A549 (cell line): ENCODE measurements around the gene SH2B3.

Experiments used
- CHD2 ChIP-seq: fragments of 150-350 bp; IDR thresholded peaks from 2 replicates; pipeline ENCODE4 v1.6.1; 2014; ENCODE audit warnings: low read length; ENCODE audit not compliant: partially characterized antibody
- CHD4 ChIP-seq: fragments of 200-600 bp; sonication (generic); IDR thresholded peaks from 2 replicates; pipeline ENCODE4 v1.6.1; 2016; ENCODE audit warnings: antibody characterized with exemption, mild to moderate bottlenecking, borderline replicate concordance
- JUN ChIP-seq, 2 experiments: fragments of >200 bp; sonication (Bioruptor Twin); formaldehyde crosslinking; IDR thresholded peaks; 2 replicates in 1 of 2; 3 replicates in 1 of 2; pipeline ENCODE4 v1.6.1; 2016 to 2017
- NPAS2 ChIP-seq: fragments of 250-450 bp; sonication (Bioruptor Pico); IDR thresholded peaks from 2 replicates; pipeline ENCODE4 v1.8.0; 2022; ENCODE audit warnings: mild to moderate bottlenecking, moderate library complexity, borderline replicate concordance
- POLR2A ChIP-seq: IDR thresholded peaks from 2 replicates; pipeline ENCODE4 v1.6.1; 2012; ENCODE audit warnings: mild to moderate bottlenecking, low read length
- RAD21 ChIP-seq, 2 experiments: fragments of >200 bp in 1 of 2; sonication (Bioruptor Twin) in 1 of 2; formaldehyde crosslinking in 1 of 2; IDR thresholded peaks in 1 of 2; conservative IDR thresholded peaks in 1 of 2; 2 replicates in 1 of 2; 3 replicates in 1 of 2; pipeline ENCODE4 v1.6.1; 2012 to 2018; ENCODE audit warnings: inconsistent platforms in 1 of 2
- RFX5 ChIP-seq: fragments of 450-650 bp; IDR thresholded peaks from 2 replicates; pipeline ENCODE4 v1.7.1; 2014; ENCODE audit warnings: antibody characterized with exemption, mild to moderate bottlenecking, moderate library complexity
- TF ChIP-seq, protein P1 (sequence below): fragments of >200 bp; sonication (Bioruptor Twin); formaldehyde crosslinking; IDR thresholded peaks from 3 replicates; pipeline ENCODE4 v1.5.1; 2016

DNA sequence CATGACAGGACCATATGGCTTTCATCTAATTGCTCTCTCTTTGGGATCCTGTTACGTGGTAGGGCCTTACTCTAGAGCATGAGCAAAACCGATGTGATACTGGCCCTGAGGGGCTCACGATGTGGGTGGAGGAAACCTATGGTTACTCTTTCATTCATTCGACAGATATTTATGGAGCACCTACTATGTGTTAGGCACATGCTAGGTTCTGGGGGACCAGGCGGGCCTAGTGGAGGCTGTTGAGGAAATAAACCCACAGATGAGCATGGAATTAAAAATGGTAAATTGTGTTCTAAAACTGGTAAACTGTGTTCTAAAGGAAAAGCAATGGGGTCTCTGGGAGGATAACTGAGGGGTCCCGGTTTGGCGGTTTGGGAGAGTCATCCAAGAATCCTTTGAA lies 14.8 kb downstream of the SH2B3 start:
- TF ChIP-seq, protein P1, sequence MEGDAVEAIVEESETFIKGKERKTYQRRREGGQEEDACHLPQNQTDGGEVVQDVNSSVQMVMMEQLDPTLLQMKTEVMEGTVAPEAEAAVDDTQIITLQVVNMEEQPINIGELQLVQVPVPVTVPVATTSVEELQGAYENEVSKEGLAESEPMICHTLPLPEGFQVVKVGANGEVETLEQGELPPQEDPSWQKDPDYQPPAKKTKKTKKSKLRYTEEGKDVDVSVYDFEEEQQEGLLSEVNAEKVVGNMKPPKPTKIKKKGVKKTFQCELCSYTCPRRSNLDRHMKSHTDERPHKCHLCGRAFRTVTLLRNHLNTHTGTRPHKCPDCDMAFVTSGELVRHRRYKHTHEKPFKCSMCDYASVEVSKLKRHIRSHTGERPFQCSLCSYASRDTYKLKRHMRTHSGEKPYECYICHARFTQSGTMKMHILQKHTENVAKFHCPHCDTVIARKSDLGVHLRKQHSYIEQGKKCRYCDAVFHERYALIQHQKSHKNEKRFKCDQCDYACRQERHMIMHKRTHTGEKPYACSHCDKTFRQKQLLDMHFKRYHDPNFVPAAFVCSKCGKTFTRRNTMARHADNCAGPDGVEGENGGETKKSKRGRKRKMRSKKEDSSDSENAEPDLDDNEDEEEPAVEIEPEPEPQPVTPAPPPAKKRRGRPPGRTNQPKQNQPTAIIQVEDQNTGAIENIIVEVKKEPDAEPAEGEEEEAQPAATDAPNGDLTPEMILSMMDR, result no peak
- TF ChIP-seq POLR2A (no peak), CHD2 (no peak), RFX5 (no peak), RAD21 (conservative IDR thresholded peaks at IDR 0.05 in 1 of 2, IDR thresholded peaks at IDR 0.05 in 1 of 2) (no peak), CHD4 (no peak), NPAS2 (CRISPR knock-in tag) (no peak), JUN (IDR thresholded peaks at IDR 0.05) (no peak)
